Neural crest cell (in vitro differentiated cells): ENCODE data around the gene CYP4F2. TPM values are rescaled to one million over a fixed set of nuclear protein-coding genes. Genes with fewer than 3 reads are reported as not detected.
"Not testable (repeated sequence)": the region's sequence is repeated elsewhere in the genome, so short reads cannot be mapped to it uniquely, and the experiment has no call there.

Experiments used
- DNase-seq: peaks from one replicate; pipeline ENCODE4 v3.0.0; 2021; ENCODE audit warnings: low read depth, mixed read lengths, low spot score
- H3K27ac Mint-ChIP-seq: one replicate; pipeline ENCODE4 v1.8.0; 2021; ENCODE audit warnings: mild to moderate bottlenecking, mixed read lengths; ENCODE audit not compliant: unreplicated experiment
- H3K27me3 Mint-ChIP-seq: 2 replicates; pipeline ENCODE4 v1.8.0; 2021; ENCODE audit warnings: low read depth, mild to moderate bottlenecking, mixed read lengths
- H3K36me3 Mint-ChIP-seq: 2 replicates; pipeline ENCODE4 v1.8.0; 2021; ENCODE audit warnings: low read depth, mild to moderate bottlenecking, mixed read lengths
- H3K4me1 Mint-ChIP-seq: 2 replicates; pipeline ENCODE4 v1.8.0; 2021; ENCODE audit warnings: mixed read lengths
- H3K4me3 Mint-ChIP-seq: one replicate; pipeline ENCODE4 v1.8.0; 2021; ENCODE audit warnings: mild to moderate bottlenecking, mixed read lengths
- H3K9me3 Mint-ChIP-seq: 2 replicates; pipeline ENCODE4 v1.8.0; 2021; ENCODE audit warnings: mixed read lengths
- total RNA-seq: library from RNA; stranded (reverse); gene quantifications from 2 replicates; pipeline ENCODE4 v1.2.1, GENCODE V29; 2021
- TF ChIP-seq, protein P1 (sequence below): fragments of 200-600 bp; sonication (generic); conservative IDR thresholded peaks from 2 replicates; pipeline ENCODE4 v1.5.0; 2021; ENCODE audit warnings: antibody characterized with exemption, mild to moderate bottlenecking

The CYP4F2 gene
- total RNA-seq, 1 donor from 2014 or later = not detected

DNA sequence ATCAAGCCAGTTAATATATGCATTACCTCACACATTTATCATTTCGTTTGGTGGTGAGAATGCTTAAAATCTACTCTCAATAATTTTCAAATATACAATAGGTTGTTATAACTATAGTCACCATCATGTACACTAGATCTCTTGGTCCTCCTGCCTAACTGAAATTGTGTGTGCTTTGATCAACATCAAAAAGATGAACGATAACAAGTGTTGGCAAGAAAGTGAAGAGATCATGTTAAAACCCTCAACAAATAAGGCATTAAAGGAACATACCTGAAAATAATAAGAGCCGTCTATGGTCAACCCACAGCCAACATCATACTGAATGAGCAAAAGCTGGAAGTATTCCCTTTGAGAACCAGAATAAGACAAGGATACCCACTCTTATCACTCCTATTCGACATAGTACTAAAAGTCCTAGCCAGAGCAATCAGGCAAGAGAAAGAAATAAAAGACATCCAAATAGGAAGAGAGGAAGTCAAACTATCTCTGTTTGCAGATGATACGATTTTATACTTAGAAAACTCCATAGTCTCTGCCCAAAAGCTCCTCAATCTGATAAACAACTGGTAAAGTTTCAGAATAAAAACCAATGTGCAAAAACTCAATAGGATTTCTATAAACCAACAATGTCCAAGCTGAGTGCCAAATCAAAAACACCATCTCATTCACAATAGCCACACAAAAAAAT is 54.5 kb downstream of the CYP4F2 start:
- no peaks in the 10 kb centered on the region for H3K4me1 Mint-ChIP-seq
- H3K36me3 Mint-ChIP-seq = peaks cover 21% of the 10 kb centered on the region
- no peak overlapping the region for H3K27ac Mint-ChIP-seq
- peaks cover 26% of the 10 kb centered on the region for H3K9me3 Mint-ChIP-seq
- no peaks in the 10 kb centered on the region for H3K27me3 Mint-ChIP-seq
- no peak overlapping the region for H3K4me3 Mint-ChIP-seq
- TF ChIP-seq, protein P1, sequence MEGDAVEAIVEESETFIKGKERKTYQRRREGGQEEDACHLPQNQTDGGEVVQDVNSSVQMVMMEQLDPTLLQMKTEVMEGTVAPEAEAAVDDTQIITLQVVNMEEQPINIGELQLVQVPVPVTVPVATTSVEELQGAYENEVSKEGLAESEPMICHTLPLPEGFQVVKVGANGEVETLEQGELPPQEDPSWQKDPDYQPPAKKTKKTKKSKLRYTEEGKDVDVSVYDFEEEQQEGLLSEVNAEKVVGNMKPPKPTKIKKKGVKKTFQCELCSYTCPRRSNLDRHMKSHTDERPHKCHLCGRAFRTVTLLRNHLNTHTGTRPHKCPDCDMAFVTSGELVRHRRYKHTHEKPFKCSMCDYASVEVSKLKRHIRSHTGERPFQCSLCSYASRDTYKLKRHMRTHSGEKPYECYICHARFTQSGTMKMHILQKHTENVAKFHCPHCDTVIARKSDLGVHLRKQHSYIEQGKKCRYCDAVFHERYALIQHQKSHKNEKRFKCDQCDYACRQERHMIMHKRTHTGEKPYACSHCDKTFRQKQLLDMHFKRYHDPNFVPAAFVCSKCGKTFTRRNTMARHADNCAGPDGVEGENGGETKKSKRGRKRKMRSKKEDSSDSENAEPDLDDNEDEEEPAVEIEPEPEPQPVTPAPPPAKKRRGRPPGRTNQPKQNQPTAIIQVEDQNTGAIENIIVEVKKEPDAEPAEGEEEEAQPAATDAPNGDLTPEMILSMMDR = no peak
- no peak for DNase-seq

GRCh38 chr19:15841875-15842569 is 55.9 kb downstream of the CYP4F2 start:
- H3K9me3 Mint-ChIP-seq = peaks cover 23% of the 10 kb centered on the region
- no peak for DNase-seq

DNA sequence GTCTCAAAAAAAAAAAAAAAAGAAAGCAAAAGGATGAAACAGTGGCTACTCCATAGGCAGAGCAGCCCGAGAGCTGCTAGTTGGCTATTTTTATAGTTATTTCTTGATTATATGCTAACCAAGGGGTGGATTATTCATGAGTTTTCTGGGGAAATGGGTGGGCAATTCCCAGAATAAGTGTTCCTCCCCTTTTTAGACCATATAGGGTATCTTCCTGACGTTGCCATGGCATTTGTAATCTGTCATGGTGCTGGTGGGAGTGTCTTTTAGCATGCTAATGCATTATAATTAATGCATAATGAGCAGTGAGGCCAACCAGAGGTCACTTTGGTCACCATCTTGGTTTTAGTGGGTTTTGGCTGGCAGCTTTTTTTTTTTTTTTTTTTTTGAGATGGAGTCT is 57.0 kb downstream of the CYP4F2 start:
- Mint-ChIP-seq H3K27ac (no peak overlapping the region), H3K4me1 (no peaks in the 10 kb centered on the region), H3K36me3 (peaks cover 14% of the 10 kb centered on the region), H3K9me3 (peaks cover 20% of the 10 kb centered on the region), H3K4me3 (no peak overlapping the region), H3K27me3 (no peaks in the 10 kb centered on the region)
- DNase-seq = no peak
- TF ChIP-seq, protein P1 = no peak

More at GRCh38 chr19:15841875-15842569, 55.9 kb downstream of the CYP4F2 start:
- H3K27ac Mint-ChIP-seq = no peak overlapping the region
- H3K27me3 Mint-ChIP-seq = no peaks in the 10 kb centered on the region
- H3K36me3 Mint-ChIP-seq = peaks cover 17% of the 10 kb centered on the region
- H3K4me1 Mint-ChIP-seq = no peaks in the 10 kb centered on the region
- H3K4me3 Mint-ChIP-seq = no peak overlapping the region
- TF ChIP-seq, protein P1 = no peak

DNA sequence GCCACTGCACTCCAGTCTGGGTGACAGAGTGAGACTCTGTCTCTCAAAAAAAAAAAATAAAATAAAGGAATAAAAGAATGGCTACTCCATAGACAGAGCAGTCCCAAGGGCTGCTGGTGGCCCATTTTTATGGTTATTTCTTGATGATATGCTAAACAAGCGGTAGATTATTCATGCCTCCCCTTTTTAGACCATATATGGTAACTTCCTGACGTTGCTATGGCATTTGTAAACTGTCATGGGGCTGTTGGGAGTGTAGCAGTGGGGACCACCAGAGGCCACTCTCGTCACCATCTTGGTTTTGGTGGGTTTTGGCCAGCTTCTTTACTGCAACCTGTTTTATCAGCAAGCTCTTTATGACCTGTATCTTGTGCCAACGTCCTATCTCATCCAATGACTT is 58.0 kb downstream of the CYP4F2 start:
- DNase-seq, H3K4me3 Mint-ChIP-seq, H3K4me1 Mint-ChIP-seq, H3K27ac Mint-ChIP-seq, H3K27me3 Mint-ChIP-seq: not testable (repeated sequence)
- Mint-ChIP-seq H3K9me3 (peaks cover 22% of the 10 kb centered on the region), H3K36me3 (peaks cover 16% of the 10 kb centered on the region)

GRCh38 chr19:15838351-15838750 is 59.5 kb downstream of the CYP4F2 start:
- H3K27ac Mint-ChIP-seq = no peak overlapping the region
- DNase-seq = no peak
- no peak overlapping the region for H3K4me3 Mint-ChIP-seq
- H3K4me1 Mint-ChIP-seq = no peaks in the 10 kb centered on the region
- peaks cover 11% of the 10 kb centered on the region for H3K36me3 Mint-ChIP-seq
- H3K27me3 Mint-ChIP-seq = no peaks in the 10 kb centered on the region
- TF ChIP-seq, protein P1 = no peak
- peaks cover 13% of the 10 kb centered on the region for H3K9me3 Mint-ChIP-seq

GRCh38 chr19:15837221-15837731 is 60.6 kb downstream of the CYP4F2 start:
- H3K27me3 Mint-ChIP-seq = no peaks in the 10 kb centered on the region
- DNase-seq = no peak
- no peaks in the 10 kb centered on the region for H3K4me1 Mint-ChIP-seq
- H3K9me3 Mint-ChIP-seq = peaks cover 9% of the 10 kb centered on the region
- TF ChIP-seq, protein P1 = no peak
- no peak overlapping the region for H3K4me3 Mint-ChIP-seq
- no peak overlapping the region for H3K27ac Mint-ChIP-seq
- peaks cover 9% of the 10 kb centered on the region for H3K36me3 Mint-ChIP-seq
